IPS-18a (cell line): Measurements from ENCODE around the gene IGSF5.
"Not testable (repeated sequence)": the region's sequence is repeated elsewhere in the genome, so short reads cannot be mapped to it uniquely, and the experiment has no call there.

ENCODE experiments used
- H3K27ac ChIP-seq: one replicate; pipeline ENCODE4 v1.5.1; 2013; ENCODE audit warnings: low read length
- H3K27me3 ChIP-seq: one replicate; pipeline ENCODE4 v1.6.1; 2013; ENCODE audit warnings: mild to moderate bottlenecking, low read length; ENCODE audit not compliant: control insufficient read depth, insufficient read depth
- H3K36me3 ChIP-seq: one replicate; pipeline ENCODE4 v1.6.1; 2013; ENCODE audit warnings: low read depth, low read length; ENCODE audit not compliant: control insufficient read depth
- H3K4me1 ChIP-seq: one replicate; pipeline ENCODE4 v1.6.1; 2013; ENCODE audit warnings: low read depth, low read length; ENCODE audit not compliant: control insufficient read depth
- H3K4me3 ChIP-seq: one replicate; pipeline ENCODE4 v1.5.1; 2013; ENCODE audit warnings: low read length
- H3K9ac ChIP-seq: one replicate; pipeline ENCODE4 v1.6.1; 2013; ENCODE audit warnings: mild to moderate bottlenecking, low read length, moderate library complexity
- H3K9me3 ChIP-seq: one replicate; pipeline ENCODE4 v1.6.1; 2013; ENCODE audit warnings: low read depth, low read length; ENCODE audit not compliant: control insufficient read depth

Gene IGSF5

DNA sequence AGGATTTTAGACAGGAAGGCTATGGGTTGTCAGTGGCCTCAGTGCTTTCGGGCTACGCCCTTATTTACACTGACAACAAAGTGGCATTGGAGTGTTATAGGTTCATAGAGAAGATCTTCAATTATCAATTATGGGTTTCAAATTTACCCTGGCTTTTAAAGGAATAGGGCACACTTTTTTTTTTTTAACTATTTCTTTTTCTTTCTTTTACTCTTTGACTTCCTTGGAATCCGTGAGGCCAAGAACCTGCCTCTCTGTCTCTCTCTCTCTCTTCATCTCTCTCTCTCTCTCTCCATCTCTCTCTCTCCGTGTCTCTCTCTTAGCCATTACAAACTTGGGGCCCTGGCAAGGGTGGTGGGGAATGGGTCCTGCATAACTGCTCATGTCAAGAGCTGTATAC lies at the start of gene IGSF5:
Gene IGSF5, plus strand, starts transcription at position 301 of the 400 bp plus-strand sequence. CDS start 327 bp downstream, outside the sequence.
- H3K4me1 ChIP-seq, H3K27ac ChIP-seq, H3K9ac ChIP-seq, H3K27me3 ChIP-seq, H3K9me3 ChIP-seq, H3K36me3 ChIP-seq, H3K4me3 ChIP-seq: not testable (repeated sequence)

DNA sequence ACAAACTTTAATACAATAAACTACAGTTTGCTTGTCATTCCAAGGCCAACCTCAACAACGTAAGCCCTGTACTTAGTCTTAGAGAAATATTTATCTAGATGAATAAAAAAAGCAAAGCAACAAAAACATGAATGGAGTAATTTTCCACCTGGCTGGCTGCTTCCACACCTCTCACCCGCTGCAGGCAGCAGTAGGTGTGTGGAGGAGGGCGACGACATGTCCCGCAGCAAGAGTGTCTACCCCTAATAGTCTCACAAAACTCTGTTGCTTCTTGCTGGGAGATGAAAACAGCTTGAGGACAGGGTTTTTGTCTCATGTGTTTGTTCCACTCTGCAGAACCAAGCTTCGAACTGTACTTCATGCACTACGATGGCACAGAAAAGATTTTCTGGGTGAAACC lies 48.8 kb upstream of the IGSF5 start:
- Histone ChIP-seq H3K4me3 (no peak overlapping the region), H3K9ac (no peak overlapping the region), H3K36me3 (no peaks in the 10 kb centered on the region), H3K4me1 (peaks cover 9% of the 10 kb centered on the region), H3K9me3 (no peaks in the 10 kb centered on the region), H3K27ac (no peak overlapping the region), H3K27me3 (no peaks in the 10 kb centered on the region)

DNA sequence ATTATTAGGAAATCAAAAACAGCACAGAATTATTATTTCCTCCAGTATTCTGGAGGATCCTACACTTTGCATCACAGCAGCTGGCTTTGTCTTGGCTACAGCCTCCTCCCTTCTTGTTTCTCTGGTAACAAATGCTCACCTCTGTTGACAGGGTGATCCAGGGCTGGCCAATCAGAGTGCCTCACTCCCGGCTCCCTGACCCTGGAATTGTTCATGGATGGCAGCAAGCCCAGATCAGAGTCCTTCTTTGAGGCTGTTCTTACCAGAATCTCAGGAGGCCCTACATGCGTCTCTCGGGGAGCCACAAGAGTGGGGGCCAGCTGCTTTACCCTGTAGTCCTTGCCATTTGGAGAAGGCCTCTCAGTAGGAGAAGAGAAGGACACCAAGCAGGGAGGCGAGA lies 48.4 kb upstream of the IGSF5 start:
- Histone ChIP-seq H3K4me3 (no peak overlapping the region), H3K36me3 (no peaks in the 10 kb centered on the region), H3K9me3 (no peaks in the 10 kb centered on the region), H3K4me1 (peaks cover 9% of the 10 kb centered on the region), H3K27me3 (no peaks in the 10 kb centered on the region), H3K27ac (no peak overlapping the region), H3K9ac (no peak overlapping the region)

DNA sequence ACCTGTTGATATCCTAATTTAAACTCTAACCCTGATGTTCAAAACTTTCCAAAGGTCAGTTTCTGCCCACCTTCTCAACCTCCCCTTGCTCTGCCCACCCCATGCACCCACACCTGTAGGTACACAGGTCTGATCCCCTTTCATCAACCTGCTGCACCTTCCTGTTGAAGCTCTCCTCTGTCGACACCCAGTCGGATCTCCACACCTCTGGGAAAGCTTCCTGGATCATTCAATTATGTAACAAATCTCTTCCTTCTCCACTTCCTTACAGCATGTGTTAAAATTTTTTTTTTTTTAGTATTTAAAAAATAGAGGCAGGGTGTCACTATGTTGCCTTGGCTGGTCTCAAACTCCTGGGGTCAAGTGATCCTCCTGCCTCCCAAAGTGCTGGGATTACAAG lies 44.7 kb upstream of the IGSF5 start:
- no peaks in the 10 kb centered on the region for H3K27me3 ChIP-seq
- H3K4me1 ChIP-seq = peaks cover 6% of the 10 kb centered on the region
- no peaks in the 10 kb centered on the region for H3K36me3 ChIP-seq
- H3K27ac ChIP-seq = no peak overlapping the region
- no peak overlapping the region for H3K9ac ChIP-seq
- no peaks in the 10 kb centered on the region for H3K9me3 ChIP-seq
- H3K4me3 ChIP-seq = no peak overlapping the region

DNA sequence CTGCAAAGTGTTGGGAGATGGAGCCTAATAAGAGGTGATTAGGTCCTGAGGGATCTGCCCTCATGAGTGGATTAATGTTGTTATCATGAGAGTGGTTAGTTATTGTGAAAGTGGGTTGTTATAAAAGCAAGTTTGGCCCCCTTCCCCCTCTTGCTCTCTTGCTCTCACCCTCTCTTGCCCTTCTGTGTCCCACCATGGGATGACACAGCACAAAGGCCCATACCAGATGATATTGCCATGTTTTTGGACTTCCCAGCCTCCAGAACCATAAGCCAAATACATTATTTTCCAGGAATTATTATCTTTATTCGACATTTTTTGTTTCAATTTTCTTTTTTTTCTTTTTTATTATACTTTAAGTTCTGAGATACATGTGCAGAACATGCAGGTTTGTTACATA lies 41.4 kb upstream of the IGSF5 start:
- no peak overlapping the region for H3K4me3 ChIP-seq
- H3K9ac ChIP-seq = no peak overlapping the region
- no peaks in the 10 kb centered on the region for H3K27me3 ChIP-seq
- H3K36me3 ChIP-seq = no peaks in the 10 kb centered on the region
- peaks cover 15% of the 10 kb centered on the region for H3K4me1 ChIP-seq
- no peaks in the 10 kb centered on the region for H3K9me3 ChIP-seq
- no peak overlapping the region for H3K27ac ChIP-seq

DNA sequence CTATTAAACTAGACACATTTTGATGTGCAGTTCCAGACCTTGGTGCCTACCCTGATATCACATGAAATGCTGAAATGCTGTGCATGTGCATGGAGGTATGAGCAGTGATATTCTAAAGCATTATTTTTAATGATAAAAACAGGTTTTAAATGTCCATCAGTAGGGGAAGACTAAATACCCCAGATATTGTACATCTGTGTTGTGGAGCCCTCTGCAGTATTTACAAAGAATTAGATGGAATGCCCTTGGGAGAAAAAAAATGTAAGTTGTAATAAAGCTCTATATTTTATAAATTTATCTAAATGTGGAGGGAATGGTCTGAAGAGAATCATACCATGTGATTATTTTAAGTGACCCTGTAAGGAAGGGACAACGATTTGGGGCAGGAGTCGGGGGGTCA lies 39.1 kb upstream of the IGSF5 start:
- Histone ChIP-seq H3K4me1 (peaks cover 16% of the 10 kb centered on the region), H3K4me3 (no peak overlapping the region)

DNA sequence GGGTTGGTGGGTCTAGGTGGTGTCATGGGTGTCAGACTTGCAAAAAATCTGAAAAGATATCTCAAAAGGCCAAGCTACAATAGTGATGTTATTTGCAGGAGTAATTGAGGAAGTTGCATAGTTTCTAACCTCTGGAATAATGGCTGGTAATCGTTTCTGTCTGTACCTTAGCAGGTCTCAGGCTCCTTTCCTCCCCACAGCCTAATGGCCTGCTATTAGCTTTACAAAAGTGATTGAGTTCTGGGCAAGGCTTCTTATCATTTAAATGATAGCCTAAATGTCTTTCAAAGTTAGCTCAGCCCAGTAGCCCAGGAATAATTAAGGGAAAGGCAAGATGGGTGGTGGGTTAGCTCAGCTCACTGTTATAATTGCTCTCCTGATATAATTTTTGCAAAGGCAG lies 37.7 kb upstream of the IGSF5 start:
- peak overlapping the region; percentile 17 for H3K27ac ChIP-seq
- H3K4me1 ChIP-seq = peaks cover 16% of the 10 kb centered on the region
- no peaks in the 10 kb centered on the region for H3K9me3 ChIP-seq
- H3K27me3 ChIP-seq = no peaks in the 10 kb centered on the region
- no peak overlapping the region for H3K9ac ChIP-seq
- no peaks in the 10 kb centered on the region for H3K36me3 ChIP-seq
- H3K4me3 ChIP-seq = no peak overlapping the region

More for the DNA sequence above, 39.1 kb upstream of the IGSF5 start:
- no peak overlapping the region for H3K27ac ChIP-seq
- H3K36me3 ChIP-seq = no peaks in the 10 kb centered on the region
- H3K9me3 ChIP-seq = no peaks in the 10 kb centered on the region
- H3K9ac ChIP-seq = no peak overlapping the region
- H3K27me3 ChIP-seq = no peaks in the 10 kb centered on the region

DNA sequence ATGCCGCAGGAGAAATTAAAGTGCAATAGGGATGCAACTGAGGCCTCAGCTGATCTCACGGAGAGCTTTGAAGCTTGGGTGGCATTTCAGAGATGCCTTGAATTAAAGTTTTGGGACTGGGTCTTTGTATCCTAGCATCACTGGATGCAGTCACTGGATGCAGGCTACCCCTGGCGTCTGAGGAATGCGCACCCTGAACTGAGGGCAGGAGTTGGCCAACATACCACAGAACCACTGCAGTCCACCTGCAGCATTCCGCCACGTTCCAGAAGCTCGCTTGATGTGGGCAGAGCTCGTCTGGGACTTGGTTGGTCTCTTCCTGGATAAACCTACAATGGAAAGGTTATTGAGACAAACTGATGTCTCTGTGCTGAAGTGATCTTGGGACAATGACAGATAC lies 34.1 kb upstream of the IGSF5 start:
- no peaks in the 10 kb centered on the region for H3K27me3 ChIP-seq
- H3K9ac ChIP-seq = no peak overlapping the region
- H3K27ac ChIP-seq = no peak overlapping the region
- H3K36me3 ChIP-seq = no peaks in the 10 kb centered on the region
- peaks cover 16% of the 10 kb centered on the region for H3K4me1 ChIP-seq
- H3K9me3 ChIP-seq = no peaks in the 10 kb centered on the region
- H3K4me3 ChIP-seq = no peak overlapping the region

DNA sequence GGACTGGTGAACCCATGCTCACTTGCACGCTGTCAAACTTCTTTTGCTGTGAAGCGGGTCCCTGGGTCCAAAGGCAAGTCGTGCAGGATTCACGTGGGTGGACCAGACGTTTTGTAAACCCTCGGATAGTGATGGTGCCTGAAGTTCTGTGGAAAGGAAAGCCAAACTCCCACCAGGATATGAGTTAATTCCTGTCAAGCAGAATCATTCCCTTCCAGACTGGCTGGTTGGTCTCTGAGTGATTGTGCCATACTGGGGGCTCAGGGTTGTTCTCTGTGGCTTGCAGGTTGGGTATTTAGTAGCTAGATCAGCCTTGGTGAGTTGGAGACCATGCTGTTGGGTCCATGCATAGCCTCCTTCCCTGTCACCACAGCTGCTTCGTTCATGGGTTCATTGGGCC lies 32.7 kb upstream of the IGSF5 start:
- no peaks in the 10 kb centered on the region for H3K27me3 ChIP-seq
- H3K4me1 ChIP-seq = peaks cover 11% of the 10 kb centered on the region
- H3K9ac ChIP-seq = no peak overlapping the region
- H3K4me3 ChIP-seq = no peak overlapping the region
- no peaks in the 10 kb centered on the region for H3K36me3 ChIP-seq
- H3K27ac ChIP-seq = no peak overlapping the region
- H3K9me3 ChIP-seq = no peaks in the 10 kb centered on the region

DNA sequence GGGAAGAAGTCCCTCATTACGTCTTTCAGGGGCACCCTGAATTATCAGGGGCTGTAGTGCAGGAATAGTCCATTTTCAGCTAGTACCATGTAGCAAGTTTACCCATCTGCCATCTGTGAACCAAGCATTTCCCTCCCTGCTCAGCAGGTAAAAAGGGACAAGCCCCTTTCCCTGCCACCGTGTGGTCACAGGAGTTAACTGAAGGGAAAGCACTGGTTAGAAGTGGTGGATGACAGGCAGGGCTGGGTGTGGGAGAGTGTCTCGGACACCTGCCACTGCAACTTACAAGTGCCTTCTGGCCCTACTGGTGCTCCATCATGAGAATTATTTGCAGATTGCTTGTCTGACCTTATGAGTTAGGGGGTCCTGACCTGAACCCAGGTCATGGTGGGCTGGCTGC lies 32.0 kb upstream of the IGSF5 start:
- H3K9me3 ChIP-seq = no peaks in the 10 kb centered on the region
- no peaks in the 10 kb centered on the region for H3K27me3 ChIP-seq
- H3K4me3 ChIP-seq = no peak overlapping the region
- peaks cover 5% of the 10 kb centered on the region for H3K4me1 ChIP-seq
- no peaks in the 10 kb centered on the region for H3K36me3 ChIP-seq
- no peak overlapping the region for H3K9ac ChIP-seq
- no peak overlapping the region for H3K27ac ChIP-seq

DNA sequence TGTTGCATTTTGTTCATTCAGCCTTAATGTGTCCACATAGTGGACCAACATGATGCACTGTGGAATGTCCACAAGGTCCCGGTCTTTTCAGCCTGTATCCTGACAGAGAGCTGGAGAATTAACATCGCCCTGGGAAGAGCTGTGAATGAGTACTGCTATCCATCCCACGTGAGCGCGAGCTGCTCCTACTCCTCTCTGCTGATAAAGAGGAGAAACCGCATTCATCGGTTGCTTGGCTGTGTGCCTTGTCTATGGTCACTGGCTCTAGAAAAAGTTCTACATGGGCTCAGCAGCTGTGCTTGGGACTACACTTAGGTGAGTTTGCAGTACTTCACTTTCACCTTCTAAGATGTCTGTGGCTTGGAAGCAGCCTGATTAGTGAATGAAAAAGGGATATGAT lies 31.1 kb upstream of the IGSF5 start:
- H3K27ac ChIP-seq = no peak overlapping the region
- peaks cover 5% of the 10 kb centered on the region for H3K4me1 ChIP-seq
- no peaks in the 10 kb centered on the region for H3K36me3 ChIP-seq
- no peak overlapping the region for H3K9ac ChIP-seq
- H3K4me3 ChIP-seq = no peak overlapping the region
- no peaks in the 10 kb centered on the region for H3K27me3 ChIP-seq
- H3K9me3 ChIP-seq = no peaks in the 10 kb centered on the region

DNA sequence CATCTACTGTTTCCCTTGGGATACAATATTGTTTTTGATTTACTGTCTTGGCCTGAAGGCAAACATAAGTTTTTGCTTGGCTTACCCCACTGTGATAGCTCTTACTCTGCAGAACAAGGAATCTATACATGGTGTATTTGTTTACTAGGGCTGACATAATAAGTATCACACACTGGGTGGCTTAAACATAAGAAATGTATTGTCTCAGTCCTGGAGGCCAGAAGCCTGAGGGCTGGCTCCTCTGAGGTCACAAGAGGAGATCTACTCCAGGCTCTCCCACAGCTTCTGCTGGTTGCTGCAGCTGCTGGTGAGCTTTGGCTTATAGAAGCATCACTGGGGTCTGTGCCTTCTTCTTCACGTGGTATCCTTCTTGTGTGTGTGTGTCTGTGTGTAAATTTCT lies 30.7 kb upstream of the IGSF5 start:
- H3K9me3 ChIP-seq = no peaks in the 10 kb centered on the region
- no peaks in the 10 kb centered on the region for H3K27me3 ChIP-seq
- H3K27ac ChIP-seq = no peak overlapping the region
- no peaks in the 10 kb centered on the region for H3K36me3 ChIP-seq
- H3K4me1 ChIP-seq = peaks cover under 1% of the 10 kb centered on the region
- no peak overlapping the region for H3K9ac ChIP-seq
- no peak overlapping the region for H3K4me3 ChIP-seq
